CD4-positive, alpha-beta T cell treated with Interleukin-15 for 1 hour (primary cell): ENCODE data around the gene LDAH.

ENCODE experiments used
- DNase-seq: peaks from one replicate; pipeline ENCODE4 v3.0.0-alpha.2; 2020

LDAH gene

DNA sequence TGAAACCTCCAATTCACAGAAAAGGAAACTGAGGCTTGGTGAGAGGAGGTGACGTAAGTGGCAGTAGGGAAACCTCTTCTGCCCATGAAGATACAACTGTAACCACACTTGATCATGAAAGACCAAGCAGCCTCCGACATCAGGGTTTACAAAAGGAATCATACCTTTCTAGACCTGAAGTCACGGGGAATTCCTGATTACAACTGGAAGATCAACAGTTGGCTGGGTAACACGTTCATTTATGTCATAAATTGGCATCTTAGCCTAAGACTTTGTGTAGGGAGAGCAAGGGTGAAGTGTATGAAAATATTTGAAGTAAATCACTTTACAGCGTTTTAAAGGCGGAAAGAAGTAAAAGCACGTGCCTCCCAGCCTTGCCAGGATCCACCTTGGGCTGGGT, 172.9 kb downstream of the LDAH start:
- DNase-seq, result no peak

DNA sequence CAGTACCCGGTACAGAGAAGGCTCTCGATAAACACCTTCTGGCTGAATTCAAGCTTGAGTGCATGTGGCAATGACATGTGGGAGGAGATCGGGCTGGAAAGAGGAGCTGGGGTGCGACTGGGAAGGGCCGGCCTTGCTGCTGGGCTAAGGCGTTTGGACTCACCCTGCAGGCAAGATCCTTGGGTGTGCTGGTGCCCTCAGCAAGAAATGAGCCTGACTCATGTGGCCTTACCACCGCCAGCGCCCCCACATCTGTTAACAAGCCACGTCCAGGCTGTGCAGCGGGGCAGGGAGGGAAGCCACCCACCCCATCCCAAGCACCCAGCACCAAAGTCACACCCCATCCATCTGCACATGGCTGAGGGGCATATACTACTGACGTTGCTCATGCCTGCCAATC, 173.3 kb downstream of the LDAH start:
- no peak for DNase-seq

DNA sequence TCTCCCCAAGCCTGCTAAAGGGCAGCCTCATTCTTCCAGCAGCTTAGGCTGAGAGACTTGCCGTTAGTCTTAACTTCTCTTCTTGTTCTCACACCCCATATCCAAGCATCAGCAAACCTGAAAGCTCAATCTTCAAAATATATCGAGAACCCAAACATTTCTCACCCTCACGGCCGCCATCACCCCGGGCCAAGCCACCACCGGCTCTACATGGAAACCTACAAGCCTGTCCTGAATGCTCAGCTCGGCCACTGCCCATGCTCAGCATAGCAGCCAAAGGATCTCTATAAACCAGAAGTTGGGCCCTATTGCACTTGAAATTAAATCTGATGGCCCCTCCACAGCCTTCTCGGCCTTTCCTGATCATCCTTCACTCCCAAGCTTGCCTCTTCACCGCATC, 174.1 kb downstream of the LDAH start:
- no peak for DNase-seq

DNA sequence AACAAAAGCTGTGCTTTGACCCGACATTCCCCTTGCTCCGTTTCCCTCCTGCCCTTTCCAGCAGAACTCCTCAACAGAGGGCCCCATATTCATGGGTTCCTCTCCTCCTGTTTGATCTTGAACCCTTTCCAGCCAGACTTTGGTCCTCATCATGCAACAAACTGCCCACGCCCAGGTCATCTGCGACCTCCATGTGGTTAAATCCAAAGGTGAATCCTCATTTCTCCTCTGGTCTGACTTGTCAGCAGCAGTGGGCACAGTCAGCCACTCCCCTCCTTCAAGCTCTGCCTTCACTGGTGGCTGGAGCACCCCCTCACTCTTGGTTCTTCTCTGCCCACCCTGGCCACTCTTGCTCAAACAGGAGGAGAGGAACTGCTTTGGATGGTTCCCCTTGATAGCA, 174.7 kb downstream of the LDAH start:
- no peak for DNase-seq

DNA sequence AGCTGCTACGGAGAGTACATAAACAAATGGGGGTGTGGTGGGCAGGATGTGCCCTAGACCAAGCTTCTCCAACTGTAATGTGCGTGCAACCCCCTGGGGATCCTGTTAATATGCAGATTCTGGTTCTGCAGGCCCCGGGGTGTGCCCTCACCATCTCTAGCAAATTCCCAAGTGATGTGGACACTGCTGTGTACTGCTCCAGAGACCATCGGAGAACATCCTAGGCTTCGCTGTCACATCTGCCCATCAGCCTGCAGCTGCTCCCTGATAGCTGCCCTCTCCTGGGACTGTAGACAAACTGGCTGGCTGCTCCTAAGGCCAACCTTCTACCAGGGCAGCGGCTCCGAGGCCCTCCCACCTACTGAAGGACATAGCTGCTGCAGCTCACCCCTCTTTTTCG, 175.2 kb downstream of the LDAH start:
- no peak for DNase-seq

DNA sequence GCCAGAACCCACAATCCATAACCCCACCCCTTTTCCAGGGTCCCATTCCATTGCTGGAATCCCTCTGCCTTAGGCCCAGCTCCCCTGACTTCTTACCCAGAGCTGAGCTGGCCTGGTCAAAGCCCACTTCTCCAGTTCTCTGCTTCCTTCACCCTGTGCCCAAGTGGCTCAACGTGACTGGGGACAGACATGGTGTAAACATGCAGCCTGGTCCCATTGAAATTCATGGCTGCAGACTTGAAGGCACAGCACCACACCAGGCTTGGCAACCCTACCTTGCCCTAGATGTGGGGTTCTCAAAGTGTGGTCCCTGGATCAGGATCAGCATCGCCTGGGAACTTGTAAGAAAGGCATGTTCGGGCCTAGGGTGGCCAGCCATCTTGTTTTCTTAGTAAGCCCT, 175.7 kb downstream of the LDAH start:
- no peak for DNase-seq

DNA sequence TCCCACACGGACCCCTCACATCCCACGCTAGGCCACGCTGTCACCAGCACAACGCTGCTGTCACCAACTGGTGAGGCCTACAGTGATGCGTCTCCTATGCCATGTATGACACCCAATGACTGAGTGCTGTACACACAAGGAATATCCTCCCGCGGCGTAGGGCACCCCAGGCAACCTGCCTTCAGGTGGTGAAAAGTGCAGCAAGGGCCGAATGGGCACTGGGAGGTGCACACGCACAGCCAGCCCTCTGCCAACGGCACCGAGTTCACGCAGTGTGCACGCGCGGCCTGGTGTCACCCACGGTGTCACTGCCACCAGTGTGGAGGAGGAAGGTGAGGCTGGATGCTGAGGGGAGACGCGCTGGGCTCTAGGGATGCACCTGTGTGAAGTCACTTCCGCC, 176.5 kb downstream of the LDAH start:
- DNase-seq, result no peak

DNA sequence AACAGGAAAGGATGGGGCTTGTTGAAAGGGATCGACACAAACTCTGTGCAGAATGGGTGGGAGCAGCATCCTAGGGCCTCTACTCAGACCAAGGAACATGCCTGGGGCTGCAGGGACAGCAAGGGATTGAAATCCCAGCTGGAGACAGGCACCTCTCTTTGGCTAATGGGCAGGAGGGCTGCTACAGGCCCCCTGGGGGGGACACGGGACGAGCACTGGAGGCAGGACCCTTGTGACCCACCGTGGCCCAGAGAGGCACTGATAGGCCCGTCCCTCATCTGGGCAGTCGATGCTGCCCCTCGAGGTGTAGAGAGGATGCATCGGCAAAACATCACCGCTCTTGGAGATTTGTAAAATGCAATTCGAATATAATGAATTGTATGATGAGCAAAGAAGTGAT, 177.1 kb downstream of the LDAH start:
- DNase-seq, result no peak

DNA sequence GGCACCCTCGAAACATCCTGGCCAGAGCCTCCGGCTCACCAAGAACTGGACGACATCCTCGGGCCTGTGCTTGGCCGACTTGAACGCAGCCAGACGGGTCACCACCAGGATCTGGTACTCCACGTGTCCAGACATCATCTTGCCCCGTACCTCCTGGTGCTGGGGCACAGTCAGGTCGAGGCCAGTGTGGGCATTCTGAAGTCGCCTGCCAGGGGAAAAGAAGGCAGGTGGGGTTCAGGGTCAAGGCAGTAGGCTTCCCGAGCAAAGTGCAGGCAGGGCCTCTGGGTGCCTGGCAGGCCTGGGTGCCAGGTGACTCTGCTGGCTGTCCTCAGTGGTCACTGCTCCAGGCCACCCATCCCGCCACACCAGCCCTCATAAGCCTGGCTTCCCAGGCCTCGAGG, 177.6 kb downstream of the LDAH start:
- no peak for DNase-seq

DNA sequence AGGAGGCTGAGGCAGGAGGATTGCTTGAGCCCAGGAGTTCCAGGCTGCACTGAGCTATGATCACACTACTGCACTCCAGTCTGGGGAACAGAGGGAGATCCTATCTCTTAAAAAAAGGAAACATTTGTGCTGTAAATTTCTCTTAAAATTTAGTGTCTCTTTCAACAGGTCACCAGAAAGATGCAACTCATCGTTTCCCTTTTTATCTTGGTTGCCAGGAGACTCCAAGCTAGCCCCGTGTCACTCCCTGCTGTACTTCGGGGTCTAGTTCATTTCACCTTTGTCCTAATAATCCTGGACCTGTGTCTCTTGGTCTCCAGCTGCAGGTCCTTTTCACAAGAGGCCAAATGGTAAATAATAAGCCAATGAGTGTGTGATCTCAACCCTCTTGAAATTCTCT, 179.1 kb downstream of the LDAH start:
- DNase-seq, result no peak

DNA sequence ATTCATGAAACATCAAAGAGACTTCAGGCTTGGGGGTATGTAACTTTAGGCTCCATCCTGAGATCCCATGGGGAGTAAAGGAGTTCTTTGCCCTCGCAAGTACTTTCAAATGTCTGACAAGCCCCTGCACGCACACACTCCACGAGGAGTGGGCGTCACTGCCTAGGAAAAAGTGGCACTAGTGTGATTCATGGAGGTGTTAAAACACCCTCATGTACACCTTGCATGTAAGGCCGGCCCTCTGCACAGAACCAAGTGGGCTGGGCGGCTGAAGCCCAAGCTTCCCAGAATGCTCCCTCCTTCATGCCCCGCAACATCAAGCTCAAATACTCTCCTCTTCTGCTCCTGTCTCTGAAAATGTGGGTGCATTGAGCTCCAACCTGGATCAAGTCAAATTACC, 179.8 kb downstream of the LDAH start:
- no peak for DNase-seq

DNA sequence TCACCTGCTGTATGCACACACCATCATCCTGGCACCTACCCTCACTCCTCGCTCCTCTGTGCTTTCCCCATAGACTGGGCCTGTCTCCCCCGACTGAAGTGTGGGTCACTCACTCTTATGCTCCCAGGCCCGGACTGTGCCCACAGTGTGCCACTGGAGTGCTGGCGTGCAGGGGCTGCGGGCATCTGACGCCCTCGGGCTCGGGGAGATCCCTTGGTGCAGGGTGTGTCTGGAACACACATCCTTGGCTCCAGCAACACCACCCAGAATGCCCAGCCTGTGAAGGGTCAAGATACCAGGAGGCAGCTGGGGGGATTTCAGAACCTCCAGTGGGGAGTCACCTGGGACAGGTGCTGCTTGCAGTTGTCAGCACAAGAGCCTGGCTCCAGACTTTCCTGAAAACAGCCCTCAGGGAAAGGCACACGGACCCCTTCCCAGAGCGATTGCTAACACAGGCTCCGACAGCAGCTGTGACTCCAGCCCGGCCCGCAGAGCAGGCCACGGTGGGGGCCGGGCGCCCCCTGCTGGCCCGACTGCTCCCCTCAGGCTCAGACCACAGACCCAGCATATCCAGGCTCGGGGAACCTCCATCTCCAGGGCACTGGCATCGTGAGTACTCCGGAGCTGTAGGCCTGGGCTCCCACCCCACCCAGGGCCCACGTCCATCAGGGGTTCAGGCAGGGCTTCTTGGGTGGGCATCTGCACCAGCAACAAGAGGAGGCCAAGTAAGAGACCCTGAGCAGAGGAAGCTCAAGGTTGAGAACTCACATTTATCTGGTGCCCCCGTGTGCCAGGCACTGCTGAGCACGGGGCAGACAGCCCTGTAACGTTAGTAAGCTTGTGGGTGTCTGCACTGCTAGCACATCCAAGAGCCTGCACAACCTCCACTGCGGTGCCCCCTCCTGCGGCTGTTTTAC, 180.6 kb downstream of the LDAH start:
- peak; percentile 73 for DNase-seq

DNA sequence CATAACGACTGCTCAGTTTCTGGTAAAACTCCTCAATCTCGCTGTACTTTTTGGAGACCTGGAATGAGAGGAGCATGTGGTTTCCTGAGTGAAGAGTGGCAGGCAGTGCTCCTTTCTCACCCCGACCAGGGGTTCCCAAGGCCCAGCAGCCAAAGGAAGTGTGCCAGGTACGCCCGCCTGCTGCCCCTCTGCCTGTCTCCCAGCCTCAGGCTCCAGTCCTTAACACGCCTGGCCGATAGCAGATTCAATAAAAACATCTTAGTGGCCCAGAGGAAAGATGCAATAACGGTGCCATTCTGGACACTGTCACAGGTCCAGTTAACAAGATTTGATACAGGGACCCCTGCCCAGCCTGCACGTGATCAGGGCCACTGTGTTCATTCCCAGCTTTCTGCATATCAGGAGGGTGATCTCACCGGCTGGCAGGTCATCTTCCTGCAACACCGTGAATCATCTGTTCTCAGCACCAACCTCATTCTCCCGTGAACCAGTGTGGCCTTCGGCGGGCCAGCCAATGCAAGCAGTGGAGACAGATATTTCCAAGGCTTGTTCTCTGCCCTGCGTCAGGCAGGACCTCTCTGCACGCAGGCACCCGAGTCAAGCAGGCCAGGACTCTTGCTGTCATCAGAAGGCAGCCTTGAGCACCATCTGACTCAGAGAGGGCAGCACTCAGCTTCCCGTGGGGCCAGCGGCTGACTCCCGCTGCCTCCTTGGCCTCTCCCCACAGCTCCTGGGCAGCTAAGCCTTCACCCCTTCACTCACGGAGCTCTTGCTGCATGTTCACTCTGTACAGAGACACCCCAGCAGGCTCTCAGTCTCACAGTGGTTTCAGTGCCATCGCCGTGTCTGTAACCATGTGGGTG, 181.5 kb downstream of the LDAH start:
- no peak for DNase-seq

DNA sequence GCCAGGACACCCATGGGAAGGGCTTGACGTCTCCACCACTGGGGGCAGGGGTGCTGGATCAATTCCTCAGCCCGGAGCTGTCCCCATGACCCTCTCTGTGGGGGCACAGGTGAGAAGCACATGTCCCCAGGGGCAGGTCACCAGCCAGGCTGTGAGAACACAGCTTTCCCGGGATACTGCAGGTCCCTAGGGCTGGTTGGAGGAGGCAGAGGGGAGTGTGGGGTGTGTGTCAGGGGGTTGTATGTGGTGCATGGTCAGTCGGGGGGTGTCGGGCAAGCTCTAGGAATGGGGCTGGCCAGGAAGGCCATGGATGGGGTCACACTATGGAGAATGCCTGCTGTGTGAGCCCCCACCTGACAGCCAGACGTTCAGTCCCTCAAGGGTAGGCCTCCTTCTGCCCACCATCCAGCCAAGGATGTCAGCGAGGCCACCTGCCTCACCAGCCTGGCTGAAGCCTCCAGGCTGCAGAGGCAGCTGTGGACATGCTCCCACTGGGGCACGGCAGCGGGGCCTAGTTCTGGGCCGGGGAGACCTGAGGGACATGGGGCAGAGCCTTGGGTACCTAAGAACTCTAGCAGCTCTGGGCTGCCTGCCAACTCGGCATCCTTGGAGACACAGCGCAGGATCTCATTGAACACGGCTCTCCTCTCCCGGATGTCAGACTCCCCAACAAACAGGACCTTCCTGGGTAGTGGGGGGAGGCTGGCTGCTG, 182.3 kb downstream of the LDAH start:
- no peak for DNase-seq

DNA sequence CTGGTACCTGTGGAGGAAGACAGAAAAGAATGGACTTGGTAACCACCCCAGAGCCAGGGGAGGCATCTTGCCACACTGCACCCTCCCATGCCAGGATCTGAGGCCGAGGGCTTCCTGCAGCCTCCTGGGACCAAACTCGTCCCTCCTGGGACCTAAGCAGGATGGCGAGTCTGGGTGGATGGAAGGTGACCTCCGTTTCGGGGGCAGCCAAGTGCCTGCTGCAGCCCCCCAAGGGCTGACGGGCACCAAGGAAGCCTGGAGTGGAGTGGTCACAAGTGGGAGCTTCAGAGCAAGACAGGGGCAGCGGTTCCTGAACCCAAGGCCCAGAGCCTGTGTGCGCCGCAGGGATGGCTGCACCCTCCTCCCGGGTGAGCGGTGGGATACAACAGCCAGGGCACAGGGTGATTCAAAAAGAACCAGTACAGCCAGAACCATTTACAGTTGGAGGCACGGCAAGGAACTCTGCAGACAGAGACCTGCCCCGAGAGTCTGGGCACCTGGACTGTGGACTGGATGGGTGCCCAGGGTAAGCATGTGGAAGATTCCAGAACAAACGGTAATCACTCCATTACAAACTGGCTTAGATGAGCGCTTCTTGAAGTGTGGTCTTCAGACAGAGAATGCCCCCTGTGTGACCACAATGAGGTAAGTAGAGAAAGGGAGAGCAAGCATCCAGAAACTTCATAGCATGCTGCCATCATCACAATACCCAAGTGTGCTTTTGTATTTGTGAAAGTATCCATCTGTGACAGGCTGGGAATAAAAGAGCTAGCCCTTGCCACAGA, 184.1 kb downstream of the LDAH start:
- no peak for DNase-seq

DNA sequence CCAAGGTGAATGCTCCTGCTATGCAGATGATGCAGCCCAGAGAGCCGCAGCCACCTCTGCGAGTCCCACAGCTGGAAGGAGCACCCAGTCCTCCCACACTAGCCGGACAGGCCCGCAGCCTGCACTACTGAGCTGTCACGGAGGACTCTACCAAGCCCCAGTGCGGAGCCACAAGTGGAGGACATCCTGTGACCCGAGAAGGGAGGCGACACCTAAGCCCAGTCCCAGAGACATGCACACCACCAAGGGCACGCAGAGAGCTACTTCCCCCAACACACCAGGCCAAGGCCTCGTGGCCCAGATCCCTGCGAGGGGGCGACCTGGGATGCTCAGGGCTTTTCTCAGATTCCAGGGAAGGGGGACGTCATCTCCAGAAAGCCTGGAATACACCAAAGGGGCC, 184.9 kb downstream of the LDAH start:
- DNase-seq, result no peak

DNA sequence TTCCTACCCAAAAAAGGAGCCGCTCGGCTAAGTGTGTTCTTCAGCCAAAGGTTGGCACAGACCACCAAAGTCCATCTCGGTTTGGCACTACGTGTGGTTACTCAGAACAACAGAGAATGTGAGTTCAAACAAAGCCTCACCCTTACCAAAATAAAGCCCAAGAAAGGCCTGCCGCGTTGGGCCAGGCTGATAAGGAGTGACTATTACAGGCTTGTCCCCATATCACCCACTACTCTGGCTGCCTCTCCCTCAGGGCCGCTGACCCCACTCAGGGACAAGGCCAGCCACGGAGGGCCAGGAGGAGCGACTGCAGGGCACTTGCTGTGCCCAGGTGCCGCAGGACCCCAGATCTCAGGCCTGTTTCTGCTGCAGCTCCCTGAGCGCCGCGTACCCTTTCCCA, 185.8 kb downstream of the LDAH start:
- DNase-seq, result no peak

DNA sequence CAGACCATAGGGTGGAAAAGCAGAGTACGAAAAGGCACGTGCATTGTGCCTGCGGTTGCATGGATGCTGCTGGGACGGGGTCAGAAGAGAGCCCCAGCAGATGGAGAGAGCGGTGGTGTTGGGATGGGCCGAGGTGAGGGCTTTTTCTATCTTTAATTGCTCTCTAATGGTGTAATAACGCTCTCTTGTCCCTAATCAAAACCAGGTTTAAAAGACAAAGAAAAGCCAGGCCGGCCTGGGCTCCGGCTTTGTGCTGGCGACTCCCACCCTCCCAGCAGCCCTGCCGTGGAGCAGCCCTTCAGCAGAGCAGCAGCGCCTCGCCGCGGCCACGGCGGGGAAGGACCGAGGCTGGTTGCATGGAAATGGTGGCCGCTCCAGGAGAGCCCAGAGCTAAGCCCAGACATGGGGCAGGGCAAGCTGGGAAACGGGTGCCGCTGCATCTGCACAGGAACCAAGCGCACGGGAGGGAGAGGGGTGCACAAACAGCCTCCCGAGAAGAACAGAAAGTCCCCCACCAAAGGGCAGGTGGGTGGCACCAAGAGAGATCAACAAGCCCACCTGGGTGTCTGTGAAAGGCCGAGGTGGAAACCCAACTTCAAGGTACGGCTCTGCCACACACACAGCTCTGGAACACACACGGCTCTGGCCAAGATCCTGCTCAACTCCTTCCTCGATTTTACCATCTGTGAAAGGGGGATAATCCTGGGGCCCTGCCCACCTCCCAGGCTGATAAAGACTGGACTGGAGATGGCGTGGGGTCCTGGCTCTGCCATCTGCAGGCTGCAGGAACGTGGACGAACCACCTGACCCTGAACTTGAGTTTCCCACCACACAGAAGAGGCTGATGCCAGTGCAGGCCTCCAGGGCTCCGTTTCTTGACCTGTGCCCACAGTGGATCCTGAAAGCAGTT, 187.0 kb downstream of the LDAH start:
- DNase-seq, result peak; percentile 39

DNA sequence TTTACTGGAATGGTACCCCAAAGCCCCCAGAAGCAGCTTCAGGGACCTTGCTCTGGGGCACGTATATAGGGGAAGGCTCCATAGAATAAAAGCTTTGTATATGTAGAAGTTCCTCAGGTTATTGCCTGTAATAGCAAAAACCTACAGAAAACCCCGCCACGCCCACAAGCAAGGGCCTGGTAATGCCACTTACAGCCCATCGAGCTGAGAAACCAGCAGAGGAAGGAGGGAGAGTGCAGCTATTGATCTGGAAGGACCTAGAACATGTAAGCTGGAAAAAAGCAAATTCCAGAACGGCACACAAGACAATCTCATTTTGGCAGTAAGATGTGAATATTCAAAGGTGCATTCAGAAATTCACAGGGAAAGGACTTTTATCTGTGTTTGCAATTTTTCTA, 187.8 kb downstream of the LDAH start:
- DNase-seq, result no peak

DNA sequence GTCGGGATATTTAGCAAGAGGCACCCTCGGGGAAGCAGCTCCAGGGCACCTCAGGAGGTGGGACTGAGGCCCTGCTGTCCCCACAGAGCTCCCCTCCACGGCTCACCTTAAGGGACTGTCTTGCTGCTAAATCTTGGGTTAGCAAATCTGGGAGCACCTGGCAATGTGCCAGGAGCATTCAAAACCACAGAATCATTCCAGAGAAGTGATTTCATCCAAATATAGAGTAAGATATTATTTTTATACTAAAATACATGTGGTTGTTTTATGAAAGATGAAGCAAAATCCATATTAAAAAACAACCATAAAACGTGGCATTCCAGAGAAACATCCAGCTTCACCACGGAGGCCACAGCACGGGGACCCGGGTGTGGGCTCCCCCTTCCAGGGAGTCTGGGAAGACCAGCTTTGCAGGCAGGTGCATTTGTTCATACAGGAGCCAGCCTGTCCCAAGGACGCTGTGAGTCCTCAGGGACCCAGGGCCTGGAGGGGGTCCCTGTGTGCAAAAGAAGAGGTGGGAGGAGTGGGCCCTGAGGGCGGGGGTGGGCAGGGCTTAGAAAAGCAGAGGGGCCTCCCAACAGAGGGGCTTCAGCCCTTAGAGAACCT, 188.3 kb downstream of the LDAH start:
- no peak for DNase-seq
